H9 (cell line): ENCODE data around the gene CEP192. TPM values are rescaled to one million over a fixed set of nuclear protein-coding genes. Genes with fewer than 3 reads are reported as not detected.

Experiments used
- DNase-seq: peaks from one replicate; pipeline ENCODE4 v3.0.0-alpha.2; 2017
- H2AFZ ChIP-seq: one replicate; pipeline ENCODE4 v1.6.1; 2013; ENCODE audit warnings: mild to moderate bottlenecking, low read length, control low read depth, moderate library complexity
- H2AK5ac ChIP-seq: 2 replicates; pipeline ENCODE4 v1.6.1; 2013; ENCODE audit warnings: low read length, control low read depth, mixed read lengths; ENCODE audit not compliant: insufficient read length
- H2BK120ac ChIP-seq: one replicate; pipeline ENCODE4 v1.6.1; 2013; ENCODE audit warnings: low read depth, mild to moderate bottlenecking, low read length, control low read depth, inconsistent platforms; ENCODE audit not compliant: poor library complexity, severe bottlenecking
- H2BK12ac ChIP-seq: 2 replicates; pipeline ENCODE4 v1.6.1; 2013; ENCODE audit warnings: low read length, control low read depth, mixed read lengths, low read depth; ENCODE audit not compliant: insufficient read length
- H2BK15ac ChIP-seq: 2 replicates; pipeline ENCODE4 v1.6.1; 2013; ENCODE audit warnings: low read depth, low read length, control low read depth
- H2BK20ac ChIP-seq: one replicate; pipeline ENCODE4 v1.6.1; 2013; ENCODE audit warnings: low read depth, mild to moderate bottlenecking, low read length, control low read depth, inconsistent platforms; ENCODE audit not compliant: poor library complexity, severe bottlenecking
- H2BK5ac ChIP-seq: 2 replicates; pipeline ENCODE4 v1.6.1; 2013; ENCODE audit warnings: low read length, control low read depth, mixed read lengths; ENCODE audit not compliant: insufficient read length
- H3K14ac ChIP-seq: 2 replicates; pipeline ENCODE4 v1.6.1; 2013; ENCODE audit warnings: low read length, control low read depth; ENCODE audit not compliant: insufficient read depth
- H3K18ac ChIP-seq: 2 replicates; pipeline ENCODE4 v1.6.1; 2013; ENCODE audit warnings: low read depth, mild to moderate bottlenecking, mixed read lengths, low read length, control low read depth; ENCODE audit not compliant: insufficient read length
- H3K23ac ChIP-seq: 2 replicates; pipeline ENCODE4 v1.6.1; 2013; ENCODE audit warnings: low read length, control low read depth, mixed read lengths, low read depth; ENCODE audit not compliant: insufficient read length
- H3K23me2 ChIP-seq: 2 replicates; pipeline ENCODE4 v1.6.1; 2013; ENCODE audit warnings: low read depth, mild to moderate bottlenecking, mixed read lengths, low read length, control low read depth; ENCODE audit not compliant: insufficient read length, poor library complexity, severe bottlenecking
- H3K27ac ChIP-seq: 2 replicates; pipeline ENCODE4 v1.5.1; 2013; ENCODE audit warnings: low read length, control low read depth, mixed read lengths, low read depth; ENCODE audit not compliant: insufficient read length
- H3K27me3 ChIP-seq: 2 replicates; pipeline ENCODE4 v1.6.1; 2013; ENCODE audit warnings: low read length, control low read depth, inconsistent platforms; ENCODE audit not compliant: insufficient read depth
- H3K4ac ChIP-seq: 2 replicates; pipeline ENCODE4 v1.6.1; 2013; ENCODE audit warnings: low read depth, mild to moderate bottlenecking, control low read depth, inconsistent platforms, low read length, moderate library complexity
- H3K4me1 ChIP-seq: 2 replicates; pipeline ENCODE4 v1.6.1; 2013; ENCODE audit warnings: low read length, control low read depth, inconsistent platforms; ENCODE audit not compliant: insufficient read depth
- H3K4me2 ChIP-seq: 2 replicates; pipeline ENCODE4 v1.6.1; 2013; ENCODE audit warnings: low read length, control low read depth, mixed read lengths; ENCODE audit not compliant: insufficient read length, insufficient read depth
- H3K56ac ChIP-seq: 2 replicates; pipeline ENCODE4 v1.6.1; 2013; ENCODE audit warnings: low read depth, mild to moderate bottlenecking, mixed read lengths, low read length, control low read depth; ENCODE audit not compliant: insufficient read length
- H3K79me1 ChIP-seq: 2 replicates; pipeline ENCODE4 v1.6.1; 2013; ENCODE audit warnings: low read depth, mild to moderate bottlenecking, moderate library complexity, low read length, control low read depth, inconsistent platforms; ENCODE audit not compliant: insufficient read depth, poor library complexity, severe bottlenecking
- H3K79me2 ChIP-seq: 2 replicates; pipeline ENCODE4 v1.6.1; 2013; ENCODE audit warnings: low read length, control low read depth, inconsistent platforms; ENCODE audit not compliant: insufficient read depth
- H3K9ac ChIP-seq: 2 replicates; pipeline ENCODE4 v1.6.1; 2013; ENCODE audit warnings: low read length, control low read depth, mixed read lengths; ENCODE audit not compliant: insufficient read length; ENCODE audit errors: extremely low read depth
- H3K9me3 ChIP-seq: one replicate; pipeline ENCODE4 v1.6.1; 2013; ENCODE audit warnings: low read depth, low read length, inconsistent platforms; ENCODE audit not compliant: control insufficient read depth
- H3T11ph ChIP-seq: one replicate; pipeline ENCODE4 v1.6.1; 2013; ENCODE audit warnings: mild to moderate bottlenecking, low read length, control low read depth, inconsistent platforms
- H4K20me1 ChIP-seq: one replicate; pipeline ENCODE4 v1.6.1; 2013; ENCODE audit not compliant: control insufficient read depth, insufficient read length, insufficient read depth
- H4K5ac ChIP-seq: 2 replicates; pipeline ENCODE4 v1.6.1; 2013; ENCODE audit warnings: low read depth, mild to moderate bottlenecking, mixed read lengths, low read length, control low read depth; ENCODE audit not compliant: insufficient read length
- H4K8ac ChIP-seq: replicated peaks from 2 replicates; pipeline ENCODE4 v1.6.1; 2013; ENCODE audit warnings: low read length, control low read depth, mixed read lengths, low read depth; ENCODE audit not compliant: insufficient read length
- H4K91ac ChIP-seq: 2 replicates; pipeline ENCODE4 v1.6.1; 2013; ENCODE audit warnings: low read depth, mild to moderate bottlenecking, moderate library complexity, mixed read lengths, low read length, control low read depth; ENCODE audit not compliant: insufficient read length
- H3K27ac Mint-ChIP-seq, 3 experiments: 2 replicates in 2 of 3; 3 replicates in 1 of 3; pipeline ENCODE4 v1.8.0; 2020 to 2021; ENCODE audit warnings: mixed read lengths in 3 of 3, mild to moderate bottlenecking in 1 of 3, moderate library complexity in 1 of 3
- H3K27me3 Mint-ChIP-seq: 2 replicates; pipeline ENCODE4 v1.8.0; 2021; ENCODE audit warnings: low read depth, mild to moderate bottlenecking, moderate library complexity, mixed read lengths
- H3K36me3 Mint-ChIP-seq, 3 experiments: 2 replicates in 2 of 3; 3 replicates in 1 of 3; pipeline ENCODE4 v1.8.0; 2020 to 2021; ENCODE audit warnings: low read depth in 3 of 3, mixed read lengths in 3 of 3; ENCODE audit not compliant: insufficient read depth in 1 of 3
- H3K4me1 Mint-ChIP-seq, 2 experiments: 2 replicates each; pipeline ENCODE4 v1.8.0; 2020; ENCODE audit warnings: mixed read lengths in 2 of 2
- H3K4me3 Mint-ChIP-seq, 2 experiments: 2 replicates in 1 of 2; 3 replicates in 1 of 2; pipeline ENCODE4 v1.8.0; 2020 to 2021; ENCODE audit warnings: mild to moderate bottlenecking in 2 of 2, mixed read lengths in 2 of 2, moderate library complexity in 1 of 2
- H3K9me3 Mint-ChIP-seq, 2 experiments: 2 replicates in 1 of 2; 3 replicates in 1 of 2; pipeline ENCODE4 v1.8.0; 2020; ENCODE audit warnings: mild to moderate bottlenecking in 2 of 2, mixed read lengths in 2 of 2, moderate library complexity in 1 of 2
- WGBS: extraction: QIAGEN DNeasy Blood & Tissue Kit; methylation state at CpG from one replicate; pipeline ENCODE4 v1.1.7; 2013; ENCODE audit warnings: missing lambda C conversion rate, low lambda C conversion rate, mixed read lengths; ENCODE audit not compliant: insufficient read length; ENCODE audit errors: extremely low coverage; 5-methylcytosine and 5-hydroxymethylcytosine counted together
- total RNA-seq: library from RNA; stranded (reverse); gene quantifications from 2 replicates; pipeline ENCODE4 v1.2.1, GENCODE V29; 2021
- TF ChIP-seq, protein P1 (sequence below): fragments of 200-600 bp; sonication (generic); conservative IDR thresholded peaks from 3 replicates; pipeline ENCODE4 v1.8.0; 2021; ENCODE audit warnings: antibody characterized with exemption, mild to moderate bottlenecking

Gene CEP192
- total RNA-seq, 1 experiment from 2014 or later = 23.5 TPM

DNA sequence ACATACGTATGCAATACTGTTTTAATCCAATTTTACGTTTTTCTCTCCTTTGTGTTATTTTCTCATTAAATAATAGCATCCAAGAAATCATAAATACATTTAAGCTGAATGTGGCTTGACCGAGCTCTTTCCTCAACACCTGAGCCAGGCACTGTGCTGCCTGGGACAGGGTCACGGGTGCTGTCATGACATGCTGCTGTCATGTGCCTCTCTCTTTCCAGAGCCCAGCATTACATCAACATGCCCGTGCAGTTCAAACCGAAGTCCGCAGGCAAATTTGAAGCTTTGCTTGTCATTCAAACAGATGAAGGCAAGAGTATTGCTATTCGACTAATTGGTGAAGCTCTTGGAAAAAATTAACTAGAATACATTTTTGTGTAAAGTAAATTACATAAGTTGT lies 133.2 kb downstream of the CEP192 start:
- peaks cover 0 to 10% (median 2%) of the 10 kb centered on the region in 3 experiments; a peak in 4 of 7 replicates for H3K36me3 Mint-ChIP-seq
- H3K4ac ChIP-seq = no peak overlapping the region
- H3K23ac ChIP-seq = no peak overlapping the region
- no peak overlapping the region for H2BK20ac ChIP-seq
- WGBS = no CpG with 5 or more reads among the region's 8 CpGs
- no peak overlapping the region for H3K56ac ChIP-seq
- no peak for DNase-seq
- H2AFZ ChIP-seq = no peak overlapping the region
- no peaks in the 10 kb centered on the region for H3K9me3 ChIP-seq
- H3T11ph ChIP-seq = no peak overlapping the region
- H3K4me2 ChIP-seq = no peak overlapping the region
- no peak overlapping the region for H2AK5ac ChIP-seq
- H4K5ac ChIP-seq = no peak overlapping the region
- no peak overlapping the region for H3K27ac Mint-ChIP-seq
- no peak overlapping the region for H3K27ac ChIP-seq
- no peak overlapping the region for H2BK15ac ChIP-seq
- H3K27me3 ChIP-seq = no peaks in the 10 kb centered on the region
- H4K20me1 ChIP-seq = no peaks in the 10 kb centered on the region
- no peaks in the 10 kb centered on the region for H3K79me1 ChIP-seq
- H3K14ac ChIP-seq = no peak overlapping the region
- H4K8ac ChIP-seq = no peak overlapping the region
- no peak overlapping the region for H4K91ac ChIP-seq
- no peaks in the 10 kb centered on the region for H3K9me3 Mint-ChIP-seq
- H3K4me1 ChIP-seq = no peaks in the 10 kb centered on the region
- H2BK5ac ChIP-seq = no peak overlapping the region
- 0 out of 2 replicates have a peak, but pooled peaks cover 1% of the 10 kb centered on the region for H3K27me3 Mint-ChIP-seq
- H2BK12ac ChIP-seq = no peak overlapping the region
- H3K23me2 ChIP-seq = no peaks in the 10 kb centered on the region
- H3K18ac ChIP-seq = no peak overlapping the region
- TF ChIP-seq, protein P1, sequence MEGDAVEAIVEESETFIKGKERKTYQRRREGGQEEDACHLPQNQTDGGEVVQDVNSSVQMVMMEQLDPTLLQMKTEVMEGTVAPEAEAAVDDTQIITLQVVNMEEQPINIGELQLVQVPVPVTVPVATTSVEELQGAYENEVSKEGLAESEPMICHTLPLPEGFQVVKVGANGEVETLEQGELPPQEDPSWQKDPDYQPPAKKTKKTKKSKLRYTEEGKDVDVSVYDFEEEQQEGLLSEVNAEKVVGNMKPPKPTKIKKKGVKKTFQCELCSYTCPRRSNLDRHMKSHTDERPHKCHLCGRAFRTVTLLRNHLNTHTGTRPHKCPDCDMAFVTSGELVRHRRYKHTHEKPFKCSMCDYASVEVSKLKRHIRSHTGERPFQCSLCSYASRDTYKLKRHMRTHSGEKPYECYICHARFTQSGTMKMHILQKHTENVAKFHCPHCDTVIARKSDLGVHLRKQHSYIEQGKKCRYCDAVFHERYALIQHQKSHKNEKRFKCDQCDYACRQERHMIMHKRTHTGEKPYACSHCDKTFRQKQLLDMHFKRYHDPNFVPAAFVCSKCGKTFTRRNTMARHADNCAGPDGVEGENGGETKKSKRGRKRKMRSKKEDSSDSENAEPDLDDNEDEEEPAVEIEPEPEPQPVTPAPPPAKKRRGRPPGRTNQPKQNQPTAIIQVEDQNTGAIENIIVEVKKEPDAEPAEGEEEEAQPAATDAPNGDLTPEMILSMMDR = no peak
- H3K79me2 ChIP-seq = no peaks in the 10 kb centered on the region
- no peak overlapping the region for H3K9ac ChIP-seq
- H3K4me1 Mint-ChIP-seq = no peaks in the 10 kb centered on the region
- no peak overlapping the region for H2BK120ac ChIP-seq
- H3K4me3 Mint-ChIP-seq = no peak overlapping the region
